Mammary epithelial cell (primary cell): ENCODE data around the gene PRKCQ.

Experiments used
- CTCF ChIP-seq, 2 donors: IDR thresholded peaks in 1 of 2; conservative IDR thresholded peaks in 1 of 2; 2 replicates each; pipeline ENCODE4 v1.5.1; 2011 to 2012; ENCODE audit warnings: inconsistent platforms in 2 of 2, low read length in 2 of 2, mild to moderate bottlenecking in 2 of 2, control low read depth in 1 of 2, low read depth in 1 of 2; ENCODE audit not compliant: insufficient read depth in 1 of 2; ENCODE audit errors: extremely low read depth in 1 of 2
- EZH2 ChIP-seq: IDR thresholded peaks from 2 replicates; pipeline ENCODE4 v1.6.1; 2012; ENCODE audit warnings: low read length, inconsistent platforms, borderline replicate concordance

- TF ChIP-seq CTCF (conservative IDR thresholded peaks at IDR 0.05 in 1 of 2, IDR thresholded peaks at IDR 0.05 in 1 of 2; ENCODE audit: extremely low read depth in 1 of 2, insufficient read depth in 1 of 2, low read depth in 1 of 2, low read length in 2 of 2) (peak; percentile 54 to 55), EZH2 (no peak)
These were observed 173.6 kb downstream of the PRKCQ start for GRCh38 chr10:6406220-6407033.
